HG03460 (cell line): ENCODE data around the gene NDUFA13.

Experiments
- ATAC-seq: cut with Tn5 transposase; IDR thresholded peaks from one replicate; pipeline ENCODE4 v1.9.1; 2021; ENCODE audit not compliant: unreplicated experiment

The NDUFA13 gene

DNA sequence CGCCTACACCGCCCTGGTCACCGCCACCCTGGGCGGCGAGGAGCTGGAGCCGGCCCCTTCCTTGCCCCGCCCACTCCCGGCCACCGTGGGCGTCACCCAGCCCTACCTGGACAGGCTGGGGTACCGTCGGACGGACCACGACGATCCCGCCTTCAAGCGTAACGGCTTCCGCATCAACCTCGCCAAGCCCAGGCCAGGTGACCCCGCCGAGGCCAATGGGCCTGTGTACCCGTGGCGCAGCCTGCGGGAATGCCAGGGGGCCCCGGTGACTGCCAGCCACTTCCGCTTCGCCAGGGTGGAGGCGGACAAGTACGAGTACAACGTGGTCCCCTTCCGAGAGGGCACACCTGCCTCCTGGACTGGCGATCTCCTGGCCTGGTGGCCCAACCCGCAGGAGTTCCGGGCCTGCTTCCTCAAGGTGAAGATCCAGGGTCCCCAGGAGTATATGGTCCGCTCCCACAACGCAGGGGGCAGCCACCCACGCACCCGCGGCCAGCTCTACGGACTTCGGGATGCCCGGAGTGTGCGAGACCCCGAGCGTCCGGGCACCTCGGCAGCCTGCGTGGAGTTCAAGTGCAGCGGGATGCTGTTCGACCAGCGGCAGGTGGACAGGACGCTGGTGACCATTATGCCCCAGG, 29.0 kb downstream of the NDUFA13 start:
- no peak for ATAC-seq

DNA sequence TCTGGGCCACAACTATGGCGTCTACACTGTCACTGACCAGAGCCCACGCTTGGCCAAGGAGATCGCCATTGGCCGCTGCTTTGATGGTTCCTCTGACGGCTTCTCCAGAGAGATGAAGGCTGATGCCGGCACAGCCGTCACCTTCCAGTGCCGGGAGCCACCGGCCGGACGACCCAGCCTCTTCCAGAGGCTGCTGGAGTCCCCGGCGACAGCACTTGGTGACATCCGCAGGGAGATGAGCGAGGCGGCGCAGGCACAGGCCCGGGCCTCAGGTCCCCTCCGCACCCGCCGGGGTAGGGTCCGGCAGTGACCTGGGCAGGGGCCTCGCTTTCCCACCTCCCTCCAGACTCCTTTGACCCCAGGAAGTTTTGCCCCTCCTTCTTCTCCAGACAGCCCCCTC, 29.7 kb downstream of the NDUFA13 start:
- ATAC-seq = no peak

DNA sequence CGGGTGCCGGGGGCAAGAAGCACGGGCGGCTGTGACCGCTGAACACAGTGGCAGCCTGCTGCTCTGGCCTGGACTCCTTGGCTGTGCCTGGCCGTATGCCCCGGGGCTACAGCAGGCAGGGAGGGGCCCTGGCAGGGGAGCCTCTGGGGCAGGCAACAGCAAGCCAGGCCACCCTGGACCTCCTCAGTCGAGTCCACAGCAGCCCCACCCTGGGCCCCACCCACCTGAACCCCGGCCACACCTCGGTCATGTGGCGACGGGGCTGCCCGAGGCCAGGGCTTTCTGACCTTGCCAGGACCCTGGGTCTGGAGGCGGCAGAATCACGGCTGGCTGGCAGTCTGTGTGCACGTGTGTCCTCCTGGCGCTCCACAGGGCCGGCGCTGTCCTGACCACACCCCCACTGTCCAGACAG, 30.7 kb downstream of the NDUFA13 start:
- no peak for ATAC-seq

DNA sequence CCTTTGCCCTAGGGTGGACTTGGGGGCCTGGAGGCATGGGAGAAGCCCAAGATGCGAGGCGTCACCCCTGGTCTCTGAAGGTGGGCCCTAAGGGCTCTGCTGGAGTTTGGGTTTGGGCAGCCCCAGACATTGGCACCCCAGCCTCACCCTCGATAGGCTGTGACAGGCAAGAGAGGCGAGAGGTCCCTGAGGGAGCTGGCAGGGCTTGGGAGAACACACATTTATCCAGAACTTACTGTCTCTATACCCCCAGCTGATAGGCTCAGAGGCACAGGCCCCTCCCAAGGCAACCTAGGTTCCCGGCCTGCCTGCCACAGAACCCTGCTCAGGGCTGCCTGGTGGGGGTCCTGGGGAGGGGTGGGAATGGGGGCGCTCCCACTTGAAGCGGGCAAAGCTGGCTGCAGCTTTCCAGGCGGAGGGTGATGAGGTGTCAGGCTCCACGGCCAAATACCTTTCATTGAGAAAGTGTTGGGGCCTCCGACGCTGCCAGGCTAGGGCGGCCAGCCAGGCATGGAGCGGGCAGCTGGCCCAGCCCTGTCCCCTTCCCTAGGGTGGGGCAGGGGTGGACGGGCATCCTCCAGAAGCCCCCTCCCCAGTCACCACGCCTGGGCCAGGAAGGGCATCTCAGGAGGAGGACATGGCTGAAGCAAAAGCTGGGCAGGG, 31.8 kb downstream of the NDUFA13 start:
- no peak for ATAC-seq

DNA sequence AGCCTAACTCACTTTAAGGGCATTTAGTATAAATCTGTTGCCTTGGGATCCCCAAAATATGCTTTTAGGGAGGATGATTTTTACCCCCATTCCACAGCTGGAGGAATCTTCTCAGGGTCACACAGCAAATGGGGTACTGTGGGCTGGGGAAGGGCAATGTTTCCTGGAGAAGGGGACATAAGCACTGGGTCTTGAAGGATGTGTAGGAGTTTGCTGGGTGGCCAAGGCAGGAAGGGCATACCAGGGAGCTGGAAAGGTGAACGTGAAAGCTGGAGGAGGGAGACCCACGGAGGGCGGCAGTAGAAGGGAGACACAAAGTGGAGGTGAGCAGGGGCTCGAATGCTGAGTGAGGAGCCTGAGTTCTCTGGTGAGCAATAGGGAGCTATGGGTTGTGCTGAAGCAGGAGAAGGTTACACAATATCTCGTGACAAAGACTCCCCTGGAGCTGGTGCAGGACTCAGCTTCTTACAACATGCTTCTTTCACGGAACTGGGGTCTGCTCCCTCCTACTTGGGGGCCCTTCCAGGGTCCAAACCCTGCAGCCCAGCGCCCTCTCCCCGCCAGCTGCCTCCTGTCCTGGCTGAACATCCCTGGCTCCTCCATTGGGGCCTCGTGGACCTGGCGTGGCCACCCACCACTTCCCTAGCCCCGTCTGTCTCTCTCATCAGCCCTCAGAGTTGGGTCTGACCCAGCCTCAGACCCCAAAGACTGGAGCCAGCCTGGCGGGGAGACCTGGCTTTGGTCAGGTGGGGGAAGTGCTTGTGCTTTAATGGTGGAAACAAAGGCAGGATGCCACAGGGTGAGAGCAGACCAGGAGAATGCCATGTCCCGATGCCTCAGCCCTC, 33.1 kb downstream of the NDUFA13 start:
- no peak for ATAC-seq

DNA sequence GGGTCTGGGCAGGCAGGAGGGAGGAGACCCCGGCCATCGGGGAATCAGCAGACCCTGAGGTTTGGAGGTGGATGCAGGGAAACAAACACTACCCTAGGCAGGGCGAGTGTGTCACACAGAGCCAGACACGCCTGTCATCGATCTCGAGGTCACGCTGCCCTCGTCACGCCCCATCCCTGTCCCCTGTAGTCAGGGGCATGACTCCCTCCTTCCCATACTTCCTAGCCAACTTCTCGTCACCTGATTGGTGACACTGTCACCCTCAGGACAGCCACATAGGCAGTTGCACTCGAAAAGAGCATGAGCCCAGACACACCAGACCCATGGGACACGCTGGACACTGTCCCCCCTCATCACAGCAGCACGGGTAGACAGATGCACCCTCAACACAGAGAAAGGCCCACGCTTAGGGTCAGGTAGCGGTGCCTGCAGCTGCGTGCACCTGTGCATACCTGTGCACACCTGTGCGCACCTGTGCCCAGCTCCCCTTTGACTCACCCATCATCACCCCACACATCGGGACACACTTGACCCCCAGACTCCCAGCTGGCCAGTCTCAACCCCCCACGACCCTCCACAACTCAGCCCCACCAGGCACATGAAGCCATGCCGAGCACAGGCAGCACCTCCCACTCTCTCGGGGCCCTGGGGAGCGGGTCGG, 33.9 kb downstream of the NDUFA13 start:
- no peak for ATAC-seq

DNA sequence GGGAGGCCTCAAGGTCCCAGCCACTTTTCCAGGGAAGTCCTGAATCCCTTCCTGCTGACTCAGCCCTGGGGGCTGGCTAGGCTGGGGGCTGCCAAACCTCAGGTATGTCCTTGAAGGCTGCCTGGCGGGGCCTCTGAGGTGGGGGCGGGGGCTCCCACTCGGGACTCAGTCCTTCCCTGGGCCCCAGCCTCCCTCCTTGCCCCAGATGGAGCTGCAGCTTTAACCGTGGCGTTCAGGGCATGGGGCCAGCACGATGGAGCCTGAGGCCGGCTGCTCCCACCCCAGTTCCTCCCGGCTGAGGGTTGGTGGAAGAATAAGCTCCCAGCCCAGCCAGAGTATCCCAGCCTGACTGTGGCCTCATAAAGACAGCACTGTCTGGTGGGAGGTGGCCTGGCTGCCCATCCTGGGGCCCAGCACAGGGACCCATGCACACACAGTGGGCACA, 34.5 kb downstream of the NDUFA13 start:
- no peak for ATAC-seq

DNA sequence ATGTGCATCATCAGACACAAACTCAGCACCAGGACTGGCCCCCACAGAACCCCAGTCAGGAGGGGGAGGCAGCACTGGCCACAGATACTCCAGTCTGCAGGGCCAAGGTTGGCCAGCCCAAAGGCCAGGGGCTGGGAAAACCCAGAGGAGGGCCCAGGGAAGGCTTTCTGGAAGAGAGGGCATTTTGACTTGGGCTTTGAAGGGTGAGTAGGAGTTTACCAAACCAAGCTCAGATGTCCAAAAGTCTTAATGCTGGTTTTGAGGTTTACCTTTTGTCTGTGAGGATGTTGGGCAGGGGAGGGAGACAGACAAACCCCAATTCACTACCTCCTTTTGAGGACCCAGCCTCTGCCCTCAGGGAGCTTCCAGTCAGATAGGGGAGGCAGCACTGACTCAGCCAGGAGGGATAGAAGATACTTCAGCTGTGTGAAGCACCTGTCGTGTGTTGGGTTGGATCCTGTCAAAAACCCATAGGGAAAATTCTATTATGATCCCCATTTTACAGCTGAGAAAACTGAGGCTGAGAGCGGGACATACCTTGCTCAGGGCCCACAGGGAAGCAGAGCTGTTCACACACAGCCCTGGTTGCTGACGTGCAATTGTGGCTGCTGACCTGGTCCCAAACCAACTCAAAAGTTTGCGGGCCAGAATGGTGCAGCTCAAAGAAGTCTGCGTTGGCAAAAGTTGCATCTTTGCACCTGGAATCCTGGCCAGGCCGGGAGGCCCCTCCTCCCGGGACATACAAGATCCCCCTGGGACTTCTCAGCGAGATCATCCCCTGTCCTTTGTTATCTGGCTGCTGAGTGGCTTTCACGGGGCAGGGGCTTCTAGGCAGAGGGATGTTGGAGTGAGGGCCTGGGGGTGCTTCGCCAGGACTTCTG, 35.2 kb downstream of the NDUFA13 start:
- ATAC-seq = no peak

DNA sequence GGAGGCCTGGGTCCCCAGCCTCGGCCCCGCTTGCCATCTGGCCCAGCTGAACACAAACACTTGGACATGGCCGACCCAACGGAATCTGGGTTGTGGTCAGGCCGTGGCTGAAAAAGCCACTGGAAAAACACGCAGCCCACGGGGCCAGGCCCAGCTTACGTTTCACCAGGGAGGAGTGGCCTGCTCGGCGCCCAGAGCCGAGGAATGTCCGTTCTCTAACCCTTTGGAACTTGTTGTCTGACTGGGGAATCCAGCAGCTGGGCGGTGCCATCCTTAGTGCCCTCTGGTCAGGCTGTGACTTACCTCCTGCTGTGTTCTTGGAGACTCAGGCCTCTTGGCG, 35.8 kb downstream of the NDUFA13 start:
- ATAC-seq = no peak

DNA sequence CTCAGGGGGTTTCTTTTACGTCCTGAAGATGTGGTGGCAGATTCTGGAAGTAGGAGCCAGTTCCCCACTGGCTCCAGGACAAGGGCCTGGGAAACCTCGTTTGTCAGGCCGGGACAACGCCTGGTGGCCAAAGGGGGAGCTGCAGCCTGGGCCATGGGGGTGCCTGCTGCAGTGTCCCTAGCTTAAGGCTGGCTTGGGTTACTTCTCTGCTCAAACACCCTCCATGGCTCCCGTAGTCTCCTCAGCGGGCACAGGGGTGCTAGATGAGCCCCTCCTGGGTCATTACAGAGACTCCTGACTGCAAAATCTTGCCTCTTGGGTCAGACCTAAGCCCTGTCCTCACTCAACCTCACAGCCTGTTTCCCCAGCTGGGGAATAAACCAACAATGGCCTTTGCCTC, 36.8 kb downstream of the NDUFA13 start:
- no peak for ATAC-seq

DNA sequence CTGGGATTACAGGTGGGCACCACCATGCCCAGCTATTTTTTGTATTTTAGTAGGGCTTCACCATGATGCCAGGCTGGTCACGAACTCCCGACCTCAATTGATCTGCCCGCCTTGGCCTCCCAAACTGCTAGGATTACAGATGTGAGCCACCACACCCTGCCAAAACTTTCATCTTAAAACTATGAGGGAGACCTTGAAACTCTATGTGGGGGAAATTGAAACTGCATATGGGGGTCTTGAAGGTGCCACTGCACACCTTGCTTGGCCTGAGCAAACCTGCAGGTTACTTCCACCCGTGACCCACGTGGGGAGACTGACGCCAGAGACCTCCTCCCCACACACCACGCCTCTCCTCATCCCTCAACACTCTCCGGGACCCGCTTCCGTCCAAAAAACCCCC, 37.6 kb downstream of the NDUFA13 start:
- ATAC-seq = no peak

DNA sequence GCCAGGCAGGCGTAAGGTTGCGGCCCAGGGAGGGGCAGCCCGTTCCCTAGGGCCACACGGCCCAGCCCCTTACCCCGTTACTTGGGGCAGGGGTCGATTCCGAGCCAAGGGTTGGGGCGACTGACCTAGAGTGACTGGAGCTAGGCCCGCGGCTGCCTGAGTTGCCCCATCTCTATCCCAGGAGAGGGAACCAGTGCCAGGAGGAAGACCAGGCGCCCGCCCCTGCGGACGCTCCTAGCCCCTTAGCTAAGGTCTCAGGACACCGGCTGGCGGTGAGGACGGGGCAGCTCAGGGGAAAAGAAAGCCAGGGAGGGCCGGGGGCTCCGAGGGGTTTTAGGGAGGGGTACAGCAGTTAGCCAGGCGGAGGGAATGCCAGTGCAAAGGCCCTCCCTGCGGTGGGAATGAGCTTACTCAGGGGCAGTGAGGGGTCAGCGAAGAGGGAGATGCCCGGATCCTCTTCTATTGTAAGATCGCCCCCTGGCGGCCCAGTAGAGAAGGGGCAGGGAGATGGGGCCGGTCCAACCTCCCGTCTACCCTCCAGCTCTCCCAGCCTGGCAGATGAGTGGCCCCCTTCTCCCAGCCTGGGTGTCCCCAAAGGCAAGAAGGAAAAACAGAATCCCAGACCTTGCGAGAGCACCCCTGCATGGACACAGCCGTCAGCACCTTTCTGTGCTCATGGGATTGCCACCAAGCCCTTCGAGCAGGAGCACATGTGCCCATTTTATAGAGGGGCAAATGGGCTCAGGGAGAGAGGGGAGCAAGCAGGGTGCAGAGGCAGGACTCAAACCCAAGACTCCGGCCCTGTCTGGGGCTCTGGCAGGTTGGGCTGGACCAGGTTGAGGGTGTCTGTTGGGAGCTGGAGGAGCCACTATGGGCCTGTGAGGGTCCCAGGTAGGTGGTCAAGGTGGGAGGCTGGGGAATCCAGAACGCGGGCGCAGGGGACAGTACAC, 38.3 kb downstream of the NDUFA13 start:
- no peak for ATAC-seq

DNA sequence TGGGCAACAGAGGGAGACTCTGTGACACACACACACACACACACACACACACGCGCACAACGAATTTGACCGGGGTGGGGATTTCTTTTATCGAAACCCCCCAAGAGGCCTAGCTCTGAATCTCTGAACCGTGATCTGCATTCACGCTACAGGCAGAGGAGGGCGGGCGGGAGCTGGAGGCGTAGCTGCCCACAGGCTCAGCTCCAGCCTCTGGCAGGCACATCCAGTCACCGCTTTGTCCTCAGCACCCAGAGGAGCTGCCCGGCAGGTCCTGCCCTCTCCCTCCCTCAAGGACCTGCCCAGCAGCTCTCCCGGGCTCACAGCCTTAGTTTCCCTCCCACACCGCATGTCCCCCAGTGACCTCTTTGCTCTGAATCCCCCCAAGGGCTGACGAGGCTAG, 42.0 kb downstream of the NDUFA13 start:
- no peak for ATAC-seq

DNA sequence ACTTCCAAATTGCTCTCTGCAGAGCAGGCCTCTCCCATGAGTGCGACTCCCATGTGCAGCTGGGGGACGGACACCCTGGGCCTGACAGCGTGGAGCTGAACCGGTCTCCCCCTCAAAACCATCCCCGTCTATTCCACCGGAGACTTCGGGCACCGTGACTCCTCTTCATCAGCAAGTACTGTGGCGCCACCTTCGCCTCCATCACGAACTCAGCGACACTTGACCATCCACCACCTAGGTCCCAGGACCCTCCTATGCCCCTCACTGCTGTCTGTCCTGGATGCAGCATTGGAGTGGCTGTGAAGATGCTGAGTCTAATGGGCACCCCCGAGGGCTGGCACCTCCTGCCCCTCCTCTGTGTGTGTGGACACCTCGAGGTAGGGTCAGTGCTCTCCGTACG, 42.6 kb downstream of the NDUFA13 start:
- ATAC-seq = no peak

DNA sequence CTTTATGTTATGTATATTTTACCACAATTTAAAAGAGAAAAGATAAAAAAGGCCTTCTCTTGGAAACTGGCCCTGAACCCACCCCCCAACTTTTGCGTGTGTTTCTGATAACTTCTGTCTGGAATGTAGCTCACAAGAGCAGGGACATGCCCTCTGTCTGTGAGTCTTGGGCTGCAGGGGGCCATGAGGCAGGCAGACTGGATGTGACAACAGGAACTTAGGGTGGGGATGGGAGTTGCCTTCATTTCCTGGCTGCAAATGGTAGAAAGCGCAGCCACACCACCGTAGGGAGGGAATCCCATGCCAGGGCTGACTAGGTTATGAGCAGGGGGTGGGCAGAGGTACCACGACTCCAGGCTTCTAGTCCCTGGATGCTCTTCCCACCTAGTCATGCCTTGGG, 43.9 kb downstream of the NDUFA13 start:
- no peak for ATAC-seq

DNA sequence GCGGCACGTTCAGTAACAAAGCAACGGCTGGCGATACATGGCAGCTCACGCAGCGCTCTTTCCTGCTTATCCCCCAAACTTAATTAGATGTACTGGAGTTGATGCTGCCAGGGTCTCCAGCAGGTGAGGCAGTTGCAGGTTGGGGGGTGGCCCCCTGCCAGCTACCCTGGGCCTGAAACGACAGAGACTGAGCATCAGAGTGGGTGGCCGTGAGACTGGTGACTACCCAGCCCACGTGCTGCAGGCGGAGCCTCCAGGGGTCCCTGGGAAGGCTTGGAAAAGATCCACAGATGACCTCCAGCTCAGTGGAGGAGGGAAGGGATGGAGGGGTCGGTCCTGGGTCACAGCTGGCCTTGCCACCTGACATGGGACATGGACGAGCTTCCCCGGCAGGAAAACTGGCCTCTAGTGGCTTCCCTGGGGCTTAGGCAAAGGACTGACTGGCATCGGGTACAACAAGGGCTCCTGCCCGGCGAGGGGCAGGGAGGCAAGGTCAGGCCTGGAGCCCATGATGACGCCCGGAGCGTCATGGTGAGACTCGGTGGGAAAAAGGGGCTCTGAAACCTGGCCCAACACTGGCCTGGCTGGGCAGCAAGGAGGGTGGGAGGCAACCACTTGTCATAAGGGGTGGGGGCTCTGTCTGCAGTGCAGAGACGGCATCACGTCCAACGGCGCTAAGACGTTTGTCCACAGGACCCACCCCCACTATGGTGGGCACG, 46.1 kb downstream of the NDUFA13 start:
- no peak for ATAC-seq

DNA sequence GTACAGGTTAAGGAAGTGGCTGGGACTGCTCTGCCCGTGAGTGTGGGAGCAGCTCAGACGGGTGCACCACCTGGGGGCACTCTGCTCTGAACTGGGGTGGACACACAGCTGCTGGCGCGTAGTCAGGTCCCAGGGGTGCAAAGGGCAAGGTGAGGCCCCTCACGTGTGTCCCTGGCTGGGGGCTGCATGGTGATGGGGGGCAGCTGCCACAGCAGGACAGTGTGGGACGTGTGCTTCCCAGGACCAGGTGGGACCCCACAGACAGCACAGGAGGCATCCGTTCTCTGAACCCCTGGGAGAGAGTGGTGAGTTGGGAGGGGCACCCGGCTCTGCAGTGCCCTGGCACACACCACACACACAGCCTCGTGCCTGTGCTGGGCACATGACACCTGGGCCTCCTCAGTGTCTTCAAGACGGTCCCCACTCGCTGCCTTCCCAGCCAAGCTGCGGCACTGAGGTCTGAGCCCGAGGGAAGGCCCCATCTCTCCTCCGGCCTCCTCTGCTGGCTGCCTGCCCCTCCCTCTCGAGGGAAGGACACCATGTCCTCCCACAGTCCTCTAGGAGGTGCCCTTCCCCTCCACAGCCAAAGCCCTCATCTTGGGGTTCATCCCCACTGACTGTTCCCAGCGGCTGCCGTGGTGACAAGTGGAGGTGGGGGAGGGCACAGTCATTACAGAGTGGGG, 46.8 kb downstream of the NDUFA13 start:
- ATAC-seq = no peak

DNA sequence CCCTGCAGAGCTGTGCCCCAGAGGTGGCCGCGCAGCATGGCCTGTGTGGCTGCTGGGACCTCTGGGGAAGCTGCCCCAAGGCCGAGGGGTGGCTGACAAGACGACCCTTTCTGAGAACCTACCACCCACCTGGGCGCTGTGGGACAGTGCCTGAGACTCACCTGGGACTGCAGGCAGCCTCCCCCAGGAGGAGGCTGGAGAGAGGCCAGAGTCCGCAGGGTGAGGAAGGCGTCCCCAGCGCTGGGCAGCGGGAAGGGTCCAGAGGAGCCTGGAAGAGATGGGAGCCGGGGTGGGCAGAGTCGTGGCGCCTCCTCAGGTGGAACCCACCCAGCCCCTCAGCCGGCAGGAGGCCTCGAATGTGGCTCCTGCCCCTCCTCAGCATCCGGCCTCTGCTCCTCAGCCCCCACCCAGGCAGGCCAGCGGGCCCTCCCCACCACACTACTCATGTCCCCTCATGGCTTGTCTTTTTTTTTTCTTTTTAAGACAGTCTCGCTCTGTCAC, 47.4 kb downstream of the NDUFA13 start:
- ATAC-seq = no peak
